Measurements from ENCODE around the gene KCNAB1. TPM values are rescaled to one million over a fixed set of nuclear protein-coding genes. Genes with fewer than 3 reads are reported as not detected.

Gene KCNAB1
- total and polyA plus RNA-seq, 2 of the 8 experiments (the other 6 are each of a cell fraction or from before 2014, with no cell fraction given), result 0.51 to 2.3 TPM

GRCh38 chr3:156469456-156469855, 349.1 kb downstream of the KCNAB1 start:
- Histone ChIP-seq H3K27me3 (replicated peaks in 1 of 4; ENCODE audit: control insufficient read depth in 3 of 4, extremely low read depth in 1 of 4, insufficient read depth in 3 of 4, low read length in 3 of 4) (no peaks in the 10 kb centered on the region), H4K91ac (replicated peaks; ENCODE audit: insufficient read length, low read length) (no peak overlapping the region), H4K5ac (ENCODE audit: insufficient read length, low read depth, low read length) (no peak overlapping the region), H2BK5ac (ENCODE audit: low read depth, low read length) (no peak overlapping the region), H2BK20ac (ENCODE audit: low read length) (no peak overlapping the region), H3K79me1 (ENCODE audit: low read depth, low read length) (no peaks in the 10 kb centered on the region), H3K4me2 (ENCODE audit: insufficient read depth in 1 of 2, low read depth in 2 of 2, low read length in 2 of 2) (no peak overlapping the region), H4K20me1 (replicated peaks in 1 of 2; ENCODE audit: control insufficient read depth in 1 of 2, insufficient read depth in 2 of 2, low read length in 2 of 2) (no peaks in the 10 kb centered on the region), H3K14ac (ENCODE audit: insufficient read length) (no peak overlapping the region), H3K4ac (replicated peaks; ENCODE audit: insufficient read length, low read depth, low read length) (no peak overlapping the region), H3K23me2 (ENCODE audit: low read depth, low read length) (no peaks in the 10 kb centered on the region), H4K8ac (ENCODE audit: extremely low read depth, insufficient read depth, low read length) (no peak overlapping the region), H3K18ac (ENCODE audit: extremely low read depth, low read length) (no peak overlapping the region), H2AK5ac (ENCODE audit: low read depth, low read length) (no peak overlapping the region), H3K36me3 (ENCODE audit: control insufficient read depth in 2 of 4, insufficient read depth in 4 of 4, low read length in 3 of 4) (no peaks in the 10 kb centered on the region), H3K27ac (ENCODE audit: low read depth, low read length) (no peak overlapping the region), H3K56ac (replicated peaks; ENCODE audit: insufficient read length, low read depth, low read length) (no peak overlapping the region), H3K23ac (ENCODE audit: insufficient read length) (no peak overlapping the region), H3K79me2 (ENCODE audit: control insufficient read depth in 1 of 2, insufficient read depth in 2 of 2, low read length in 2 of 2) (no peaks in the 10 kb centered on the region), H3K9ac (replicated peaks in 1 of 4; ENCODE audit: extremely low read depth in 1 of 4, low read depth in 3 of 4, low read length in 3 of 4) (no peak overlapping the region), H2BK120ac (replicated peaks; ENCODE audit: low read depth, low read length) (no peak overlapping the region), H2BK15ac (ENCODE audit: low read length) (no peak overlapping the region), H3K4me3 (ENCODE audit: extremely low read depth in 1 of 4, insufficient read depth in 2 of 4, low read depth in 3 of 4, low read length in 4 of 4) (no peak overlapping the region), H3K9me3 (ENCODE audit: insufficient read depth in 2 of 2, low read depth in 1 of 2, low read length in 1 of 2) (no peaks in the 10 kb centered on the region), H2BK12ac (ENCODE audit: low read depth, low read length) (no peak overlapping the region), H2AFZ (ENCODE audit: low read length) (no peak overlapping the region), H3K4me1 (replicated peaks in 1 of 4; ENCODE audit: control insufficient read depth in 3 of 4, insufficient read depth in 4 of 4, low read length in 3 of 4) (peaks cover 0 to 3% (median 0%) of the 10 kb centered on the region in 4 experiments; a peak in 1 of 7 replicates)
- FAIRE-seq (no peak), DNase-seq (ENCODE audit: low read depth in 1 of 2, low spot score in 2 of 2) (no peak)
- POLR2A ChIA-PET (ENCODE audit: partially characterized antibody), result interaction anchor here (0.8 kb wide), 1 partner anchor 65 kb away, joined by 3 read pairs; no protein-coding TSS in a partner anchor
- CTCF ChIA-PET (ENCODE audit: partially characterized antibody), result interaction anchor here (0.8 to 15.1 kb wide), 4 partner anchors 12 to 295 kb away, joined by 3 to 228 read pairs (median 7); no protein-coding TSS in a partner anchor
- no peak for TF ChIP-seq CHD7 (IDR thresholded peaks at IDR 0.05; ENCODE audit: insufficient replicate concordance, low read length)

Measured in H1 (cell line).